ENCODE data around the gene R3HDM2. TPM values are rescaled to one million over a fixed set of nuclear protein-coding genes. Genes with fewer than 3 reads are reported as not detected.
"Not testable (repeated sequence)": the region's sequence is repeated elsewhere in the genome, so short reads cannot be mapped to it uniquely, and the experiment has no call there.

The R3HDM2 gene
- total RNA-seq, 1 experiment from 2014 or later: 25.3 TPM

GRCh38 chr12:57380300-57380699 is 50.5 kb downstream of the R3HDM2 start:
- DNase-seq (ENCODE audit: low spot score): no peak

DNA sequence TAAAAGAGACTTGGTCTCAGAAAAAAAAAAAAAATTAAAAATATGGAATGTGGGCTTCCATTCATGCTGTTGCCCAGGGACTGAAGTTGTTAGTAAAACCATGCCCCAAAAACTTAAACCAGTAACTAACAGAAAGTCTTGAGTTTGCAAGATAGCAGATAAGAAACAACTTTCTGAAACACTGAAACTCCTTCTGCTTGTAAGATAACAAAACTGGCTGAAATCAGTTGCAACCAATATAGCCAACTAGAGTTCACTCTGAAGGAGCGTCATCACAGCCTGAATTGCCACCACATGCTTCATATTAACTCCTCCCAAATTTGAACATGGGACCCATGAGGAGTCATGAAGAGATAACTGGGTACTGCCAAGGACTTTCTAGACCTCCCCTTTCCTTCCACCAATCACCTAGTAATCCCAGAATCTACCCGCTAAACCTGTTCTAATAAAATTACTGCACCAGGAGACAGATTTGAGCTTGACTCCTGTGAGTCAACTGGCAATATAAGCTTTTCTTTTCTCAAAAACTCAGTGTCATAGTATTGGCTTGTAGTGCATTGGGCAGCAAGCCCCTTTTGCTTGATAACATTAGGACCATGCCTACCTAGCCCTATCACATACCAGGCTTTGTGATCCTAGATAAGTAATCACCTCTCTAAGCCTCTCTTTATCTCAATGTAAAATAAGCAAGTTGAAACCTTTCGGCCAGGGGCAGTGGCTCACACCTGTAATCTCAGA is 53.6 kb downstream of the R3HDM2 start:
- DNase-seq (ENCODE audit: low spot score): no peak

DNA sequence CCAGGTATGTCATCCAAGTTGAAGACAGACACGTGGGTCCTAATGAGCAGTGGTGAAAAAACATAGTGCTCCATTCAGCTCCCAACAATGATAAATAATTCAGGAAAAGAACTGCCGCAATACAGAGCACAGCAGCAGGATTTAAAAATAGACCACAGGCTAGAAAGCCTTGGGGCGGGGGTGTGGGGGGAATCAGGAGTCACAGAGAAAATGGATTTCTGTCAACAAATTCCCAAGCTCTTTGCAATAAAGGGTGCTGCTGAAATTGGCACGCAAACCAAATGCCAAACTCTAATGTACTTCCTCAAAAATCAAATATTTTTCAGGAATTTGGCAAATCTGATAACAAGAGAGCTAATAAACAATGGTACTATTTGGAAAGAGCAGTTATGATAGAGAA is 58.6 kb downstream of the R3HDM2 start:
- no peak for DNase-seq (ENCODE audit: low spot score)

DNA sequence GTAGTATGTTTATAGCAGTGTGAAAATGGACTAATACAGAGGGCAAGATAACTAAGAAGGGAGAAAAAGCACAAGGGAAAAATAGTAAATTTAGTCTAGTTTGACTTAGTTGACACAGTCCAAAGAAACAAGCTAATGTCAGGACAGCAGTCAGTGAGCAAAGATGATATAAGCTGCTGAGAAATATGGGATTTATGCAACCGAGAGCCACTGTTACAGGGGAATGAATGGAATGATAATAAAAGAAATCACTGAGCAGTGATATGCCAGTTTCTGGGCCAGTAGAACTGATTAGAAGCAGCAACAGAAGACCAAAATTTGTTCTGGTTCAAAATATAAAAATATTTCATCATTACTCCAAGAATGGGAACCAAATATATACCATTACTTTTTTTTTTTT is 60.1 kb downstream of the R3HDM2 start:
- DNase-seq (ENCODE audit: low spot score): no peak

DNA sequence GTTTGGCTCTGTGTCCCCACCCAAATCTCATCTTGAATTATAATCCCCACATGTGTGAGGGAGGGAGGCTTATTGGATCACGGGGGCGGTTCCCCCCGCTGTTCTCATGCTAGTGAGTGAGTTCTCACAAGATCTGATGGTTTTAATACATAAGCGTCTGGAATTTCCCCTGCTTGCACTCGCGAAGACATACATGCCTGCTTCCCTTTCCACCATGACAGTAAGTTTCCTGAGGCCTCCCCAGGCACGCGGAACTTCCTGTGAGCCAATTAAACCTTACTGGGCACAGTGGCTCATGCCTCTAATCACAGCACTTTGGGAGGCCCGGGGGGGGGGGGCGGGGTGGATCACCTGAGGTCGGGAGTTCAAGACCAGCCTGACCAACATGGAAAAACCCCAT is 60.8 kb downstream of the R3HDM2 start:
- no peak for DNase-seq (ENCODE audit: low spot score)

DNA sequence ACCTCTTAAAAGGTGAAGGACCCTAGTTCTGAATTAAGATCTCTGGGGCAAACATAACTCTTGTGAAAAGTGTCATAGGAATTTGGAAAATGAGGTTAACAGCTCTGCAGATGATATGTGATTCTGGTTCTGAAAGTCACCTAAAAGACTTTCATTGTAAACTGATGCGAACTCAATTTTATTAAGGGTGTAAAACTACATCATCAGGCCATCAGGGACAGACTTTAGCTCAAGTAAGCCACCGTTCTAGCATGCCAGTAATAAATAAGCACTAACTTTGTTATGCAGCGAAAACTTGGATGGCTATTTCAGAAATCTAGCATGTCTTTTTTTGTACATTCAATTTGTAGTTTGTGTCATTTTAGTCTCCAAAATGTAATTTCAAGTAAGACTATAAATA is 61.6 kb downstream of the R3HDM2 start:
- no peak for DNase-seq (ENCODE audit: low spot score)

DNA sequence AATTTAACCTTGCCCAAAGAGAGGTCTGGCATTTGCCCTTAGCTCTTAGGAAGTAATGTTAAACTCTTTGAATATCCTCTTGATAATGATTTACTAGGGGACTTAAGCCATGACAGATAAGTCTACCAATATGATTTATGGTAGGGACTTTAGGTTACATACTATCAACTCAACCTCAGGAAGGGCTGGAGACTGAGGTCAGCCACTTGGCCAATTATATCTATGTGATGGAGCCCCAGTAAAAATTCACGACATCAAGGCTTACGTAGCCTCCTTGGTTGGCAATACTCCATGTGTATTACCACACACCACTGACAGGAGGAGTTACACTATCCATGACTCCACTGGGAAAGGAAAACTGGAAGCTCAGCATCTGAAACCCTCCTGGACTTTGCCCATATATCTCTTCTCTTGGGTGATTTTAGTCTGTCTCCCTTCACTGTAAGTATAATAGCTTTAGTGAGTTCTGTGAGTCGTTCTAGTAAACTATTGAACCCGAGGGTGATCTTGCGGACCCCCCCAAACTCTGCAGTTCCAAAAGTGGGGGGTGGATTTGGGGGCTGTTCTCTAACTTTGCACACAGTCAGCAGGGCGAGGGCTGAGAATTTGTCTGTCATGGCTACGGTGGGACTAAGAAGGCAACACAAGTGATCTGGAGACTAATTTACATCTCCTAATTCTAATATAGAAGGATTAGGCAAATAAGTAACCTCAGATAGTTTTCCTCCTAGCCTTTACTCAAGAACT is 62.3 kb downstream of the R3HDM2 start:
- DNase-seq (ENCODE audit: low spot score): peak; percentile 62

DNA sequence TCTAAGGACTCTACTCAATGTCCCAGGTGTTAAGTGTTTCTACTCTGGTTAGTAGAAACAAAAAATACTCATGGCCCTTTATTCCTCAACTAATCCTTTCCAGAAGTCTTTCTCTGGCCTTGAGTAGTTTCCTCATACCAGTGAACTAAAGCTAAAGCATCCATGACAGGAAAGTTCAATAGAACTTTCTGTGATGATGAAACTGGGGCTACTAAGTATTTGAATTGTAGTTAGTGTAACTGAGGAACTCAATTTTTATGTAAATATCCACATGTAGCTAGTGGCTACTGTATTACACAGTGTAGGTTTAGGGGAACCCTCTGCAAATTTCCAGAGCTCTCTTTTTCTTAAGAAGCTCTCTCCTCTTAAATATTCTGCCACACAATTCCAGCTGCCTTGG is 63.7 kb downstream of the R3HDM2 start:
- no peak for DNase-seq (ENCODE audit: low spot score)

GRCh38 chr12:57366315-57366714 is 64.5 kb downstream of the R3HDM2 start:
- DNase-seq (ENCODE audit: low spot score): no peak

GRCh38 chr12:57364156-57364555 is 66.7 kb downstream of the R3HDM2 start:
- not testable (repeated sequence) for DNase-seq (ENCODE audit: low spot score)

- DNase-seq (ENCODE audit: low spot score): no peak
Measured at GRCh38 chr12:57360468-57360867, 70.4 kb downstream of the R3HDM2 start.

- DNase-seq (ENCODE audit: low spot score): no peak
Measured at GRCh38 chr12:57358646-57359045, 72.2 kb downstream of the R3HDM2 start.

DNA sequence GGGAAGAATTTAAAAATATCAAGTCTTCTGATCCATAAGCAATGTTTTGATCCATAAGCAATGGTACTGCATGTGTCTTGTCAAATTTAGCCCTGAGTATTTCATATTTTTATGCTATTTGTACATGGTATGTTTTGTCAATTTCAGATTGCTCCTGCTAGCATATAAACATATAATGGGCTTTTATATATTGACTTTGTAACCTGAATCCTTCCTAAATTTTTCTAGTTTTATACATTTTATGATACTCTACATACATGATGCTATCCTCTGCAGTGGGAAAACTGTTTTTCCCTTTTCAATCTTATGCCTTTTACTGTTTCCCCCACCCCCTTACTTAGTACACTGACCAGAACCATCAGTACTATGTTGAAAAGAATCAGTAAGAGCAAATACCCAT is 75.1 kb downstream of the R3HDM2 start:
- DNase-seq (ENCODE audit: low spot score): no peak

DNA sequence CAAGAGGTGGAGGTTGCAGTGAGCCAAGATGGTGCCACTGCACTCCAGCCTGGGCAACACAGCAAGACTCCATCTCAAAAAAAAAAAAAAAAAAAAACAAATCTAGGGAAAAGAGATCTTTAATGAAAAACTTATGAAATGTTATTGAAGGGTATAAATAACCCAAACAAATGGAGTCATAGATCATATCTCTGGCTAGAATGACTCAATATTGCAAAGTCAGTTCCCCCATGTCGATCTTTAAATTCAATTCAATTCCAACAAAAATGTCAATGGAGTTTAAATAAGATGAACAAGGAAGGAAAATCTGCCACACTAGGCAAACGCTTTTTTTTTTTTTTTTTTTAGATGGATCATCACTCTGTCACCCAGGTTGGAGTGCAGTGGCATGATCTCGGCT is 78.7 kb downstream of the R3HDM2 start:
- DNase-seq (ENCODE audit: low spot score): no peak

GRCh38 chr12:57347284-57347683 is 83.6 kb downstream of the R3HDM2 start:
- no peak for DNase-seq (ENCODE audit: low spot score)

DNA sequence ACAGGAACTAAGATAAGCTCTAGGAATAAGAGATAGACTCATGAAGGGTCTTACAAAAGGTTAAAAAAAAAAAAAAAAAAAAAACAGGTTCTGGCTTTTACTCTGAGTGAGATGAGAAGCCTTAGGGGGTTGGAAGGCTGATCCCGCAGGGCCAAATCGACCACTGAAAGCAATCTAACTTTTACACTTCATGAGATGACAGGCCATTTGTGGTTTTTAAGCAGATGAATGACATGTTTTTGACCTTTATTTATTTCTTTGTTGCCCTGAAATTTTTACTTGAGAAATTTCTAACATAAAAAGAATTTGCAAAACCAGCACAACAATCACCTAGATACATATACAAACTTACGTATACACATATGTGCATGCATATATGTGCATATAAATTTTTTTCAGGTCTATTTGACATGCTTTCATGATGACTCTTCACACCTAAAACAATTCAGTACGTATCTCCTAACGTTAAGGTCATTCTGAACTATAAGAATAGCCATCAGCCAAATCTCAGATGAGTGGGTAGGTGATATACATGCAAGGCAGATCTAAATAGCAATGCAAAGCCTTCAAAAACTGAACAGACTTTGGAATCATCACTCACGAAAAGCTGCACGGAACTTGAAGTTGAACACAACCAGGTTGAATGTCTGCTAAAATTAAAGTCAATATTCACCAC is 87.0 kb downstream of the R3HDM2 start:
- DNase-seq (ENCODE audit: low spot score): no peak

GRCh38 chr12:57342207-57342691 is 88.6 kb downstream of the R3HDM2 start:
- no peak for DNase-seq (ENCODE audit: low spot score)

- no peak for DNase-seq (ENCODE audit: low spot score)
Measured at GRCh38 chr12:57341275-57341990, 89.4 kb downstream of the R3HDM2 start.

GRCh38 chr12:57340104-57340503 is 90.7 kb downstream of the R3HDM2 start:
- no peak for DNase-seq (ENCODE audit: low spot score)

DNA sequence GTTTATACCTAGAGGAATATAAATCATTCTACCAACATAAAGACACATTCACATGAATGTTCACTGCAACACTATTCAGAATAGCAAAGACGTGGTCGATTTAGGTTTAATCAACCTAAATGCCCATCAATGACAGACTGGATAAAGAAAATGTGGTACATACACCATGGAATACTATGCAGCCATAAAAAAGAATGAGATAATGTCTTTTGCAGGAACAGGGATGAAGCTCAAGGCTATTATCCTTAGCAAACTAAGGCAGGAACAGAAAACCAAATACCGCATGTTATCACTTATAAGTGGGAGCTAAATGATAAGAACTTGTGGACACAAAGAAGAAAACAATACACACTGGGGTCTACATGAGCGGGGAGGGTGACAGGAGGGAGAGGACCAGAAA is 94.5 kb downstream of the R3HDM2 start:
- DNase-seq (ENCODE audit: low spot score): not testable (repeated sequence)

GRCh38 chr12:57334219-57334618 is 96.6 kb downstream of the R3HDM2 start:
- no peak for DNase-seq (ENCODE audit: low spot score)
